HL-60 (cell line): ENCODE measurements around the gene ZNF473.
A peak's percentile ranks its signal among the peaks of the same experiment; 100 is the strongest.

Experiments used
- DNase-seq, 2 experiments: peaks; one replicate each; pipeline ENCODE4 v3.0.0-alpha.2; 2010 to 2020; ENCODE audit warnings: low read depth in 1 of 2, low spot score in 1 of 2
- H3K27ac ChIP-seq: fragments of 250-450 bp; sonication (Bioruptor Pico); replicated peaks from 2 replicates; pipeline ENCODE4 v1.5.1; 2020; ENCODE audit warnings: mild to moderate bottlenecking, moderate library complexity
- H3K27me3 ChIP-seq: fragments of 250-450 bp; sonication (Bioruptor Pico); 2 replicates; pipeline ENCODE4 v1.5.1; 2021; ENCODE audit warnings: mild to moderate bottlenecking, moderate library complexity; ENCODE audit not compliant: insufficient read depth, poor library complexity, severe bottlenecking
- H3K4me3 ChIP-seq: replicated peaks from 2 replicates; pipeline ENCODE4 v1.5.1; 2011; ENCODE audit warnings: mild to moderate bottlenecking, control low read depth, low read length; ENCODE audit not compliant: insufficient read depth
- GABPA ChIP-seq: IDR thresholded peaks from 2 replicates; pipeline ENCODE4 v1.6.1; 2012; ENCODE audit warnings: low read depth
- POLR2AphosphoS5 ChIP-seq: IDR thresholded peaks from 2 replicates; pipeline ENCODE4 v1.6.1; 2012; ENCODE audit warnings: low read depth
- SPI1 ChIP-seq: IDR thresholded peaks from 2 replicates; pipeline ENCODE4 v1.6.1; 2012; ENCODE audit warnings: low read depth, mild to moderate bottlenecking, borderline replicate concordance
- TF ChIP-seq, protein P1 (sequence below): IDR thresholded peaks from 2 replicates; pipeline ENCODE4 v1.6.1; 2012; ENCODE audit warnings: low read depth; ENCODE audit not compliant: insufficient replicate concordance
- TF ChIP-seq, protein P2 (sequence below): IDR thresholded peaks from one replicate; pipeline ENCODE4 v1.5.1; 2011; ENCODE audit warnings: low read length, control low read depth, inconsistent platforms; ENCODE audit not compliant: insufficient read depth

Gene ZNF473

GRCh38 chr19:50007947-50008346 lies 17.9 kb upstream of the ZNF473 start:
- TF ChIP-seq GABPA (no peak), POLR2AphosphoS5 (no peak), SPI1 (no peak)
- TF ChIP-seq, protein P1, sequence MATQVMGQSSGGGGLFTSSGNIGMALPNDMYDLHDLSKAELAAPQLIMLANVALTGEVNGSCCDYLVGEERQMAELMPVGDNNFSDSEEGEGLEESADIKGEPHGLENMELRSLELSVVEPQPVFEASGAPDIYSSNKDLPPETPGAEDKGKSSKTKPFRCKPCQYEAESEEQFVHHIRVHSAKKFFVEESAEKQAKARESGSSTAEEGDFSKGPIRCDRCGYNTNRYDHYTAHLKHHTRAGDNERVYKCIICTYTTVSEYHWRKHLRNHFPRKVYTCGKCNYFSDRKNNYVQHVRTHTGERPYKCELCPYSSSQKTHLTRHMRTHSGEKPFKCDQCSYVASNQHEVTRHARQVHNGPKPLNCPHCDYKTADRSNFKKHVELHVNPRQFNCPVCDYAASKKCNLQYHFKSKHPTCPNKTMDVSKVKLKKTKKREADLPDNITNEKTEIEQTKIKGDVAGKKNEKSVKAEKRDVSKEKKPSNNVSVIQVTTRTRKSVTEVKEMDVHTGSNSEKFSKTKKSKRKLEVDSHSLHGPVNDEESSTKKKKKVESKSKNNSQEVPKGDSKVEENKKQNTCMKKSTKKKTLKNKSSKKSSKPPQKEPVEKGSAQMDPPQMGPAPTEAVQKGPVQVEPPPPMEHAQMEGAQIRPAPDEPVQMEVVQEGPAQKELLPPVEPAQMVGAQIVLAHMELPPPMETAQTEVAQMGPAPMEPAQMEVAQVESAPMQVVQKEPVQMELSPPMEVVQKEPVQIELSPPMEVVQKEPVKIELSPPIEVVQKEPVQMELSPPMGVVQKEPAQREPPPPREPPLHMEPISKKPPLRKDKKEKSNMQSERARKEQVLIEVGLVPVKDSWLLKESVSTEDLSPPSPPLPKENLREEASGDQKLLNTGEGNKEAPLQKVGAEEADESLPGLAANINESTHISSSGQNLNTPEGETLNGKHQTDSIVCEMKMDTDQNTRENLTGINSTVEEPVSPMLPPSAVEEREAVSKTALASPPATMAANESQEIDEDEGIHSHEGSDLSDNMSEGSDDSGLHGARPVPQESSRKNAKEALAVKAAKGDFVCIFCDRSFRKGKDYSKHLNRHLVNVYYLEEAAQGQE: no peak
- TF ChIP-seq, protein P2, sequence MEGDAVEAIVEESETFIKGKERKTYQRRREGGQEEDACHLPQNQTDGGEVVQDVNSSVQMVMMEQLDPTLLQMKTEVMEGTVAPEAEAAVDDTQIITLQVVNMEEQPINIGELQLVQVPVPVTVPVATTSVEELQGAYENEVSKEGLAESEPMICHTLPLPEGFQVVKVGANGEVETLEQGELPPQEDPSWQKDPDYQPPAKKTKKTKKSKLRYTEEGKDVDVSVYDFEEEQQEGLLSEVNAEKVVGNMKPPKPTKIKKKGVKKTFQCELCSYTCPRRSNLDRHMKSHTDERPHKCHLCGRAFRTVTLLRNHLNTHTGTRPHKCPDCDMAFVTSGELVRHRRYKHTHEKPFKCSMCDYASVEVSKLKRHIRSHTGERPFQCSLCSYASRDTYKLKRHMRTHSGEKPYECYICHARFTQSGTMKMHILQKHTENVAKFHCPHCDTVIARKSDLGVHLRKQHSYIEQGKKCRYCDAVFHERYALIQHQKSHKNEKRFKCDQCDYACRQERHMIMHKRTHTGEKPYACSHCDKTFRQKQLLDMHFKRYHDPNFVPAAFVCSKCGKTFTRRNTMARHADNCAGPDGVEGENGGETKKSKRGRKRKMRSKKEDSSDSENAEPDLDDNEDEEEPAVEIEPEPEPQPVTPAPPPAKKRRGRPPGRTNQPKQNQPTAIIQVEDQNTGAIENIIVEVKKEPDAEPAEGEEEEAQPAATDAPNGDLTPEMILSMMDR: no peak
- H3K27me3 ChIP-seq: no peaks in the 10 kb centered on the region
- DNase-seq: no peak
- no peak overlapping the region for H3K27ac ChIP-seq
- H3K4me3 ChIP-seq: no peak overlapping the region

DNA sequence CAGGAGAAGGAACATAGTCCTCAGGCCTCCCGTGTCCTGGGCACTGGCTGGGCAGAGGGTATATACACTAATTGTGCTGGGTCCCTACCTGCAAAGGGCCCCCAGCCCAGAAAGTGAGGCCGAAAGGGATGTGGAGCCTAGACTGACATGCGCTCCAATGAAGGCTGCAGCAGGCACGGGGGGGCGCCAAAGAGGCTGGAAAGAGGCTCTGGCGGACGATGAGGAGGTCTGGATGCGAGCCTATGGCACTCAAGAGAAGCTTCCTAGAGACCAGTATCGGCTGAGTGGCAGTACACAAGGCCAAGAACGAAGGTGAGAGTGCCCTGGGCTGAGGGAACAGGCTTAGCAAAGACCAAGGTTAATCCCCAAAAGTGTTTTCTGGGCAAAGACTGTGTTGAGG lies 17.3 kb upstream of the ZNF473 start:
- H3K27me3 ChIP-seq: no peaks in the 10 kb centered on the region
- DNase-seq: peak in 1 of 2 experiments; percentile 18
- TF ChIP-seq POLR2AphosphoS5: no peak
- TF ChIP-seq, protein P1: no peak
- TF ChIP-seq SPI1: no peak
- TF ChIP-seq GABPA: no peak
- TF ChIP-seq, protein P2: no peak
- no peak overlapping the region for H3K4me3 ChIP-seq
- no peak overlapping the region for H3K27ac ChIP-seq

GRCh38 chr19:50016225-50016807 lies 9.5 kb upstream of the ZNF473 start:
- Histone ChIP-seq H3K27me3 (no peaks in the 10 kb centered on the region), H3K27ac (no peak overlapping the region), H3K4me3 (no peak overlapping the region)
- TF ChIP-seq GABPA (no peak), POLR2AphosphoS5 (no peak), SPI1 (no peak)
- TF ChIP-seq, protein P2: no peak
- TF ChIP-seq, protein P1: no peak
- DNase-seq: no peak
